ENCODE measurements around the gene UBE2E1.
"Not testable (repeated sequence)": the region's sequence is repeated elsewhere in the genome, so short reads cannot be mapped to it uniquely, and the experiment has no call there.

UBE2E1 gene

GRCh38 chr3:23837691-23838090 lies 31.9 kb downstream of the UBE2E1 start:
- H3K4me3 ChIP-seq (ENCODE audit: low read depth, low read length): no peak overlapping the region
- DNase-seq (ENCODE audit: low read depth): no peak
- no peak for TF ChIP-seq CTCF (IDR thresholded peaks at IDR 0.05; ENCODE audit: insufficient read depth, low read depth, low read length, missing control alignments)

- H3K4me3 ChIP-seq (ENCODE audit: low read depth, low read length): no peak overlapping the region
- DNase-seq (ENCODE audit: low read depth): no peak
- TF ChIP-seq CTCF (IDR thresholded peaks at IDR 0.05; ENCODE audit: insufficient read depth, low read depth, low read length, missing control alignments): no peak
Measured at GRCh38 chr3:23840521-23840920, 34.8 kb downstream of the UBE2E1 start.

- no peak for TF ChIP-seq CTCF (IDR thresholded peaks at IDR 0.05; ENCODE audit: insufficient read depth, low read depth, low read length, missing control alignments)
- DNase-seq (ENCODE audit: low read depth): no peak
- no peak overlapping the region for H3K4me3 ChIP-seq (ENCODE audit: low read depth, low read length)
Measured at GRCh38 chr3:23843869-23844268, 38.1 kb downstream of the UBE2E1 start.

GRCh38 chr3:23845326-23846216 lies 39.8 kb downstream of the UBE2E1 start:
- no peak for DNase-seq (ENCODE audit: low read depth)
- no peak for TF ChIP-seq CTCF (IDR thresholded peaks at IDR 0.05; ENCODE audit: insufficient read depth, low read depth, low read length, missing control alignments)
- no peak overlapping the region for H3K4me3 ChIP-seq (ENCODE audit: low read depth, low read length)

GRCh38 chr3:23849462-23849861 lies 43.7 kb downstream of the UBE2E1 start:
- not testable (repeated sequence) for H3K4me3 ChIP-seq (ENCODE audit: low read depth, low read length); DNase-seq (ENCODE audit: low read depth)

GRCh38 chr3:23856286-23856685 lies 50.5 kb downstream of the UBE2E1 start:
- no peak for TF ChIP-seq CTCF (IDR thresholded peaks at IDR 0.05; ENCODE audit: insufficient read depth, low read depth, low read length, missing control alignments)
- H3K4me3 ChIP-seq (ENCODE audit: low read depth, low read length): peak overlapping the region; percentile 26; the same call in 1 of the 2 replicates
- no peak for DNase-seq (ENCODE audit: low read depth)

GRCh38 chr3:23859012-23859743 lies 53.4 kb downstream of the UBE2E1 start:
- no peak for DNase-seq (ENCODE audit: low read depth)
- no peak for TF ChIP-seq CTCF (IDR thresholded peaks at IDR 0.05; ENCODE audit: insufficient read depth, low read depth, low read length, missing control alignments)

More at GRCh38 chr3:23859012-23859743, 53.4 kb downstream of the UBE2E1 start:
- H3K4me3 ChIP-seq (ENCODE audit: low read depth, low read length): no peak overlapping the region
